Measurements from ENCODE around the gene MVK. TPM values are rescaled to one million over a fixed set of nuclear protein-coding genes. Genes with fewer than 3 reads are reported as not detected.
A peak's percentile ranks its signal among the peaks of the same experiment; 100 is the strongest.

The MVK gene
- total and polyA plus RNA-seq, 3 donors from 2014 or later, result 49.8 to 63.6 (median 63.1) TPM

DNA sequence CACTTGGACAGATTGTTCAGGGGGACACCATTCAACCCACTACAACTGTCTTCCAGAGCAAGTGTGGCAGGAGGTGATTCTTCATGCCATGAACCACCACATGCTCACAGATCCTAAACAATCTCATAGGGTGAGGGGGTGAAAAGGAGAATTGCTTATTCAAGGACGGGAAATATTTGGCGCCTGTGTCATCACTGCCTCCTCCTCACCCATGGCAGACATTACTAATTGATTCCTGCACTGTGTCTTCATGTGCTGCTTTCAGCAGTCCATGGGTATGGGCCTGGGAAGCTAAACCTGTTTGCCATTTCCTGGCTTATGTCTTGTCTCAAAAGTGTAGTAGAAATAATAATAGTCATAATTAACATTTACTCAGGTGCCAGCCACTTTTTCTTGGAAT is 31.6 kb upstream of the MVK start:
- no peaks in the 10 kb centered on the region for H3K27me3 ChIP-seq
- 67 to 76% methylated on average over 2 of the region's 2 CpGs for WGBS, 2 donors
- peak overlapping the region in 1 of 2 donors; percentile 74 for H3K27ac ChIP-seq
- no peak for DNase-seq
- TF ChIP-seq, protein P1, sequence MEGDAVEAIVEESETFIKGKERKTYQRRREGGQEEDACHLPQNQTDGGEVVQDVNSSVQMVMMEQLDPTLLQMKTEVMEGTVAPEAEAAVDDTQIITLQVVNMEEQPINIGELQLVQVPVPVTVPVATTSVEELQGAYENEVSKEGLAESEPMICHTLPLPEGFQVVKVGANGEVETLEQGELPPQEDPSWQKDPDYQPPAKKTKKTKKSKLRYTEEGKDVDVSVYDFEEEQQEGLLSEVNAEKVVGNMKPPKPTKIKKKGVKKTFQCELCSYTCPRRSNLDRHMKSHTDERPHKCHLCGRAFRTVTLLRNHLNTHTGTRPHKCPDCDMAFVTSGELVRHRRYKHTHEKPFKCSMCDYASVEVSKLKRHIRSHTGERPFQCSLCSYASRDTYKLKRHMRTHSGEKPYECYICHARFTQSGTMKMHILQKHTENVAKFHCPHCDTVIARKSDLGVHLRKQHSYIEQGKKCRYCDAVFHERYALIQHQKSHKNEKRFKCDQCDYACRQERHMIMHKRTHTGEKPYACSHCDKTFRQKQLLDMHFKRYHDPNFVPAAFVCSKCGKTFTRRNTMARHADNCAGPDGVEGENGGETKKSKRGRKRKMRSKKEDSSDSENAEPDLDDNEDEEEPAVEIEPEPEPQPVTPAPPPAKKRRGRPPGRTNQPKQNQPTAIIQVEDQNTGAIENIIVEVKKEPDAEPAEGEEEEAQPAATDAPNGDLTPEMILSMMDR (IDR thresholded peaks at IDR 0.05), result no peak
- no peak for TF ChIP-seq POLR2A (IDR thresholded peaks at IDR 0.05)
- H3K4me3 ChIP-seq, result no peak overlapping the region
- no peaks in the 10 kb centered on the region for H3K36me3 ChIP-seq (ENCODE audit: low read depth, missing control alignments)
- peaks cover 28% of the 10 kb centered on the region for H3K4me1 ChIP-seq
- no peaks in the 10 kb centered on the region for H3K9me3 ChIP-seq
- intact Hi-C loops (cut with DNase I; ENCODE audit: low total_unique reads), result no loop called here

DNA sequence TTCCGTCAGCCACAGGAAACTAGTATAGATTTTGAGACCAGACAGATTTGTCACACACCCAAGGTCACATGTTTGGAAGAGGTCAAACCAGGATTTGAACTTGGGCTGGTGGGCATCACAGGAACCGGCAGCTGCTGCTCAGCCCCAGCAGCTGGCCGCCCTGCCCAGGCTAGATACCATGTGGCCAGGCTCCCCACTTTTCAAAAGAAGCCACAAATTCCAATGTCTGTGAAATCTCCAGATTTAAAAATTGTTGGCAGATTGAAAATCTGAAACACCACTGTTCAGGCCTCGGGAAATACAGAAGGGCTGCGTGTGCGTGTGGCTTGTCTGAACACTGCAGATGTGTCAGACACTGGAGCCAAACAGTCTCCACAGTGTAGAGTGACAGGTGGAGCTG is 30.7 kb upstream of the MVK start:
- no peaks in the 10 kb centered on the region for H3K9me3 ChIP-seq
- TF ChIP-seq, protein P1 (IDR thresholded peaks at IDR 0.05), result no peak
- intact Hi-C loops (cut with DNase I; ENCODE audit: low total_unique reads), result no loop called here
- no peaks in the 10 kb centered on the region for H3K36me3 ChIP-seq (ENCODE audit: low read depth, missing control alignments)
- DNase-seq, result no peak
- H3K27ac ChIP-seq, result no peak overlapping the region
- WGBS, 2 donors, result 93% methylated on average over 6 of the region's 6 CpGs
- no peaks in the 10 kb centered on the region for H3K27me3 ChIP-seq
- no peak overlapping the region for H3K4me3 ChIP-seq
- H3K4me1 ChIP-seq, result peaks cover 28% of the 10 kb centered on the region

DNA sequence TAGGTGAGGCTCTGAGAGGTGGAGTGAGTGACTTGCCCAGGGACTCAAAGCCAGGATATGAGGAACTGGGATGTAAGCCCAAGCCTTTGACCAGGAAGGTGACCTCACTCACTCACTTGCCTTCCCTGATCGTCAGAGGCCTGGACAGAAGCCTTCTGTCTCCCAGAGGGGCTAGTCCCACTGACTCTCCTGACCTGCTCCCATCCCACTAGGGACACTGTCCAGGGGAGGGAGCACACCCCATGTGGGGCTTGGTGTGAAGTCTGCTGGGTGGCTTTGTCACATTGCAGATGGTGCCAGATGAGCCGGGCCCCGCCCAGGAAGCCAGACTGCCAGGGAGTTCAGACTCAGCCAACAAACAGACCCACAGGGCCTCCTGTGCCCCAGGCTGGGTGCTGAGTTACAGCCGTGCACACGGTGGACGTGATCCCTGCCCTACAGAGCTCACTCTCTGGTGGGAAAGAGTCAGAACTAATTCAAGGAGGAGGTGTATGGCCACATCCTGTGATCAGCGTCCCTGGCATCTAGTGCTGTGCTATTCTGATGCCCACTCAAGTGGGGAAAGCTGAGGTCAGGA is 28.6 kb upstream of the MVK start:
- Histone ChIP-seq H3K27me3 (no peaks in the 10 kb centered on the region), H3K36me3 (ENCODE audit: low read depth, missing control alignments) (no peaks in the 10 kb centered on the region), H3K4me1 (peaks cover 18% of the 10 kb centered on the region), H3K27ac (no peak overlapping the region), H3K4me3 (no peak overlapping the region), H3K9me3 (no peaks in the 10 kb centered on the region)
- 78 to 92% methylated on average over 2 to 7 of the region's 7 CpGs for WGBS, 2 donors
- intact Hi-C loops (cut with DNase I; ENCODE audit: low total_unique reads), result no loop called here
- TF ChIP-seq, protein P1 (IDR thresholded peaks at IDR 0.05), result no peak
- no peak for TF ChIP-seq POLR2A (IDR thresholded peaks at IDR 0.05)
- no peak for DNase-seq

DNA sequence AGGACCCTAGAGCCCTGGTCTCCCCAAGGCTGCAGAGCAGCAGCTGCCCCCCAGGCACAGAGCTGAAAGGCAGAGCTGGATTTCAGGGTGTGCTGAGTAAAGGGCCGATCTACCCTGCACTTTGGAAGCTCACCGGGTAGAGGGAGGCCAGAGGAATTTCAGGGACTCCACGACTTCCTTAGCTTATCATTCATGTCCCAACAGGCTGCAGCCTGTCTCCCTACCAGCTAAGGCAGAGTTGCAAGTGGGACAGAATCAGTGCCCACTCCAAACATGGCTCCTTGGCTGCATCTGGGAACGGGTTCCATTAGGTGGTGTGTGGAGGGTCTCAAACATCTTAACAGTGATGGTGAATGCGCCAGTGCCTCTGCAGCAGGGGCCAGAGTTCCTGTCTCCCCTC is 27.8 kb upstream of the MVK start:
- 62 to 70% methylated on average over 4 to 5 of the region's 5 CpGs for WGBS, 2 donors
- H3K4me3 ChIP-seq, result no peak overlapping the region
- H3K27me3 ChIP-seq, result no peaks in the 10 kb centered on the region
- H3K27ac ChIP-seq, result no peak overlapping the region
- H3K9me3 ChIP-seq, result no peaks in the 10 kb centered on the region
- TF ChIP-seq, protein P1 (IDR thresholded peaks at IDR 0.05), result no peak
- no peak for TF ChIP-seq POLR2A (IDR thresholded peaks at IDR 0.05)
- DNase-seq, result no peak
- intact Hi-C loops (cut with DNase I; ENCODE audit: low total_unique reads), result no loop called here
- peaks cover 12% of the 10 kb centered on the region for H3K4me1 ChIP-seq
- no peaks in the 10 kb centered on the region for H3K36me3 ChIP-seq (ENCODE audit: low read depth, missing control alignments)

DNA sequence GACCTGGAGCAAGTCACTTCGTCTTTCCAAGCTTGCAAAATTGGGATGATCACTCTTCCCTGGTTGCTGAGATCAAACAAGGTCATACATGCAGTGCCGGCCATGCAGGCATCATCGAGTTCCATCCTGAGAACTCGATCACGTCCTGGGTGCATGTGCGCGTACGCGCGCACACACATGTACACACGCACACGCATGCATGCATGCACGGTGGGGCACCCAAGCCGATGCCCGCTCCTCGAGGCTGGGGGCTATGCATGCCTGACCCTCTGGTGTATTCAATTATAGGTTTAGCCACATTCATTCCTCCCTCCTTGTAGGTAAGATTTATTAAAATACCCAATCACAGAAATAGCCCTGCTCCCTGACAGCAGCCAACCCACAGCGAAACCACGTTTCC is 26.3 kb upstream of the MVK start:
- DNase-seq, result no peak
- Histone ChIP-seq H3K9me3 (no peaks in the 10 kb centered on the region), H3K36me3 (ENCODE audit: low read depth, missing control alignments) (no peaks in the 10 kb centered on the region), H3K4me3 (no peak overlapping the region), H3K27ac (no peak overlapping the region), H3K27me3 (no peaks in the 10 kb centered on the region), H3K4me1 (no peaks in the 10 kb centered on the region)
- intact Hi-C loops (cut with DNase I; ENCODE audit: low total_unique reads), result no loop called here
- TF ChIP-seq POLR2A (IDR thresholded peaks at IDR 0.05), result no peak
- TF ChIP-seq, protein P1 (IDR thresholded peaks at IDR 0.05), result no peak
- WGBS, 2 donors, result 88 to 92% methylated on average over 17 to 18 of the region's 18 CpGs
